Measurements from ENCODE around the gene PSMG4.

The PSMG4 gene

GRCh38 chr6:3268680-3269079 lies 9.9 kb downstream of the PSMG4 start:
- Histone ChIP-seq H3K14ac (ENCODE audit: low read length) (no peak overlapping the region), H3K79me2 (ENCODE audit: control insufficient read depth, insufficient read depth, low read length, poor library complexity) (no peaks in the 10 kb centered on the region), H3K4ac (ENCODE audit: low read depth, low read length) (no peak overlapping the region), H2AFZ (ENCODE audit: insufficient read depth, low read length, poor library complexity) (no peak overlapping the region), H3K9me3 (ENCODE audit: insufficient read depth, low read depth, low read length) (peaks cover 3% of the 10 kb centered on the region), H3K27me3 (ENCODE audit: insufficient read depth, low read length) (no peaks in the 10 kb centered on the region), H2BK120ac (ENCODE audit: insufficient read depth, low read length, poor library complexity) (no peak overlapping the region), H2AK5ac (ENCODE audit: low read length) (no peak overlapping the region), H3K4me2 (ENCODE audit: low read length) (no peak overlapping the region), H4K8ac (ENCODE audit: low read depth, low read length) (no peak overlapping the region), H2BK5ac (ENCODE audit: low read depth, low read length, poor library complexity) (no peak overlapping the region), H4K12ac (ENCODE audit: low read depth, low read length) (no peak overlapping the region), H3K4me3 (ENCODE audit: low read depth, low read length) (no peak overlapping the region), H4K91ac (ENCODE audit: low read depth, low read length) (no peak overlapping the region), H3K18ac (ENCODE audit: low read length) (no peak overlapping the region), H3K4me1 (ENCODE audit: control insufficient read depth in 1 of 2, insufficient read depth in 2 of 2, low read length in 2 of 2) (no peaks in the 10 kb centered on the region), H3K23ac (ENCODE audit: low read length) (no peak overlapping the region), H3K27ac (ENCODE audit: low read depth, low read length) (no peak overlapping the region), H3K36me3 (ENCODE audit: control insufficient read depth in 1 of 2, insufficient read depth in 2 of 2, low read length in 2 of 2) (peaks cover 43 to 51% of the 10 kb centered on the region in 2 experiments), H3K9ac (ENCODE audit: low read length) (no peak overlapping the region), H2BK12ac (ENCODE audit: low read length) (no peak overlapping the region), H3K79me1 (ENCODE audit: low read length) (no peaks in the 10 kb centered on the region)
- DNase-seq = no peak
- no CpG with 5 or more reads among the region's 11 CpGs for WGBS (ENCODE audit: extremely low coverage, insufficient coverage, insufficient read length)

- H3K18ac ChIP-seq (ENCODE audit: low read length) = no peak overlapping the region
- H3K27ac ChIP-seq (ENCODE audit: low read depth, low read length) = no peak overlapping the region
- no peak overlapping the region for H3K9ac ChIP-seq (ENCODE audit: low read length)
- no peaks in the 10 kb centered on the region for H3K4me1 ChIP-seq (ENCODE audit: control insufficient read depth in 1 of 2, insufficient read depth in 2 of 2, low read length in 2 of 2)
- no peaks in the 10 kb centered on the region for H3K9me3 ChIP-seq (ENCODE audit: insufficient read depth, low read depth, low read length)
- H4K8ac ChIP-seq (ENCODE audit: low read depth, low read length) = no peak overlapping the region
- WGBS (ENCODE audit: extremely low coverage, insufficient coverage, insufficient read length) = no CpG with 5 or more reads among the region's 27 CpGs
- no peak overlapping the region for H3K4me3 ChIP-seq (ENCODE audit: low read depth, low read length)
- no peaks in the 10 kb centered on the region for H3K27me3 ChIP-seq (ENCODE audit: insufficient read depth, low read length)
- no peak overlapping the region for H3K23ac ChIP-seq (ENCODE audit: low read length)
- no peak overlapping the region for H2AK5ac ChIP-seq (ENCODE audit: low read length)
- H2BK120ac ChIP-seq (ENCODE audit: insufficient read depth, low read length, poor library complexity) = no peak overlapping the region
- no peak overlapping the region for H2AFZ ChIP-seq (ENCODE audit: insufficient read depth, low read length, poor library complexity)
- H2BK12ac ChIP-seq (ENCODE audit: low read length) = no peak overlapping the region
- H3K79me2 ChIP-seq (ENCODE audit: control insufficient read depth, insufficient read depth, low read length, poor library complexity) = no peaks in the 10 kb centered on the region
- no peak overlapping the region for H2BK5ac ChIP-seq (ENCODE audit: low read depth, low read length, poor library complexity)
- no peak overlapping the region for H4K91ac ChIP-seq (ENCODE audit: low read depth, low read length)
- H3K14ac ChIP-seq (ENCODE audit: low read length) = no peak overlapping the region
- H3K4me2 ChIP-seq (ENCODE audit: low read length) = no peak overlapping the region
- H3K36me3 ChIP-seq (ENCODE audit: control insufficient read depth in 1 of 2, insufficient read depth in 2 of 2, low read length in 2 of 2) = peaks cover 41 to 50% of the 10 kb centered on the region in 2 experiments
- H4K12ac ChIP-seq (ENCODE audit: low read depth, low read length) = no peak overlapping the region
- no peak for DNase-seq
- no peaks in the 10 kb centered on the region for H3K79me1 ChIP-seq (ENCODE audit: low read length)
- H3K4ac ChIP-seq (ENCODE audit: low read depth, low read length) = no peak overlapping the region
These were observed 10.7 kb downstream of the PSMG4 start for GRCh38 chr6:3269281-3269975.

- no peaks in the 10 kb centered on the region for H3K4me1 ChIP-seq (ENCODE audit: control insufficient read depth in 1 of 2, insufficient read depth in 2 of 2, low read length in 2 of 2)
- H3K27ac ChIP-seq (ENCODE audit: low read depth, low read length) = no peak overlapping the region
- no peak overlapping the region for H3K14ac ChIP-seq (ENCODE audit: low read length)
- H3K4me2 ChIP-seq (ENCODE audit: low read length) = no peak overlapping the region
- peaks cover 41 to 50% of the 10 kb centered on the region in 2 experiments for H3K36me3 ChIP-seq (ENCODE audit: control insufficient read depth in 1 of 2, insufficient read depth in 2 of 2, low read length in 2 of 2)
- H2AFZ ChIP-seq (ENCODE audit: insufficient read depth, low read length, poor library complexity) = no peak overlapping the region
- no peaks in the 10 kb centered on the region for H3K27me3 ChIP-seq (ENCODE audit: insufficient read depth, low read length)
- no peaks in the 10 kb centered on the region for H3K79me2 ChIP-seq (ENCODE audit: control insufficient read depth, insufficient read depth, low read length, poor library complexity)
- no peak for DNase-seq
- no peak overlapping the region for H3K18ac ChIP-seq (ENCODE audit: low read length)
- H2AK5ac ChIP-seq (ENCODE audit: low read length) = no peak overlapping the region
- H3K23ac ChIP-seq (ENCODE audit: low read length) = no peak overlapping the region
- WGBS (ENCODE audit: extremely low coverage, insufficient coverage, insufficient read length) = no CpG with 5 or more reads among the region's 15 CpGs
- no peak overlapping the region for H3K4ac ChIP-seq (ENCODE audit: low read depth, low read length)
- no peaks in the 10 kb centered on the region for H3K79me1 ChIP-seq (ENCODE audit: low read length)
- no peak overlapping the region for H3K4me3 ChIP-seq (ENCODE audit: low read depth, low read length)
- H3K9me3 ChIP-seq (ENCODE audit: insufficient read depth, low read depth, low read length) = no peaks in the 10 kb centered on the region
- H4K91ac ChIP-seq (ENCODE audit: low read depth, low read length) = no peak overlapping the region
- no peak overlapping the region for H2BK120ac ChIP-seq (ENCODE audit: insufficient read depth, low read length, poor library complexity)
- H4K12ac ChIP-seq (ENCODE audit: low read depth, low read length) = no peak overlapping the region
- no peak overlapping the region for H3K9ac ChIP-seq (ENCODE audit: low read length)
- no peak overlapping the region for H2BK5ac ChIP-seq (ENCODE audit: low read depth, low read length, poor library complexity)
- no peak overlapping the region for H4K8ac ChIP-seq (ENCODE audit: low read depth, low read length)
- no peak overlapping the region for H2BK12ac ChIP-seq (ENCODE audit: low read length)
These were observed 11.5 kb downstream of the PSMG4 start for GRCh38 chr6:3270258-3270657.

GRCh38 chr6:3271756-3272155 lies 13.0 kb downstream of the PSMG4 start:
- H2BK120ac ChIP-seq (ENCODE audit: insufficient read depth, low read length, poor library complexity) = no peak overlapping the region
- no peak overlapping the region for H3K27ac ChIP-seq (ENCODE audit: low read depth, low read length)
- no peaks in the 10 kb centered on the region for H3K27me3 ChIP-seq (ENCODE audit: insufficient read depth, low read length)
- H3K9ac ChIP-seq (ENCODE audit: low read length) = no peak overlapping the region
- no peak overlapping the region for H2AFZ ChIP-seq (ENCODE audit: insufficient read depth, low read length, poor library complexity)
- no peak overlapping the region for H2BK5ac ChIP-seq (ENCODE audit: low read depth, low read length, poor library complexity)
- H3K79me1 ChIP-seq (ENCODE audit: low read length) = no peaks in the 10 kb centered on the region
- no peak overlapping the region for H3K4me3 ChIP-seq (ENCODE audit: low read depth, low read length)
- no peak overlapping the region for H3K18ac ChIP-seq (ENCODE audit: low read length)
- no peak overlapping the region for H3K4me2 ChIP-seq (ENCODE audit: low read length)
- no peak overlapping the region for H4K12ac ChIP-seq (ENCODE audit: low read depth, low read length)
- H3K36me3 ChIP-seq (ENCODE audit: control insufficient read depth in 1 of 2, insufficient read depth in 2 of 2, low read length in 2 of 2) = peaks cover 46 to 57% of the 10 kb centered on the region in 2 experiments
- H3K23ac ChIP-seq (ENCODE audit: low read length) = no peak overlapping the region
- no peak overlapping the region for H4K8ac ChIP-seq (ENCODE audit: low read depth, low read length)
- H2AK5ac ChIP-seq (ENCODE audit: low read length) = no peak overlapping the region
- no peak overlapping the region for H2BK12ac ChIP-seq (ENCODE audit: low read length)
- no peaks in the 10 kb centered on the region for H3K79me2 ChIP-seq (ENCODE audit: control insufficient read depth, insufficient read depth, low read length, poor library complexity)
- no peaks in the 10 kb centered on the region for H3K4me1 ChIP-seq (ENCODE audit: control insufficient read depth in 1 of 2, insufficient read depth in 2 of 2, low read length in 2 of 2)
- no peak overlapping the region for H3K14ac ChIP-seq (ENCODE audit: low read length)
- no CpG with 5 or more reads among the region's 13 CpGs for WGBS (ENCODE audit: extremely low coverage, insufficient coverage, insufficient read length)
- no peak overlapping the region for H4K91ac ChIP-seq (ENCODE audit: low read depth, low read length)
- no peak overlapping the region for H3K4ac ChIP-seq (ENCODE audit: low read depth, low read length)
- H3K9me3 ChIP-seq (ENCODE audit: insufficient read depth, low read depth, low read length) = no peaks in the 10 kb centered on the region
- no peak for DNase-seq
